GM19193 (cell line): ENCODE measurements around the gene SLC43A2.
A peak's percentile ranks its signal among the peaks of the same experiment; 100 is the strongest.

Experiments used
- POLR2A ChIP-seq: IDR thresholded peaks from 4 replicates; pipeline ENCODE4 v1.6.1; 2011; ENCODE audit not compliant: insufficient read depth, insufficient read length; ENCODE audit errors: extremely low read depth

Gene SLC43A2

GRCh38 chr17:1566505-1567199 is 62.0 kb downstream of the SLC43A2 start:
- TF ChIP-seq POLR2A: peak; percentile 43

GRCh38 chr17:1565877-1566276 is 62.8 kb downstream of the SLC43A2 start:
- TF ChIP-seq POLR2A: no peak

- no peak for TF ChIP-seq POLR2A
These were observed 64.6 kb downstream of the SLC43A2 start for GRCh38 chr17:1563786-1564613.

GRCh38 chr17:1562176-1562643 is 66.4 kb downstream of the SLC43A2 start:
- no peak for TF ChIP-seq POLR2A

GRCh38 chr17:1561420-1562175 is 67.0 kb downstream of the SLC43A2 start:
- TF ChIP-seq POLR2A: no peak

GRCh38 chr17:1560858-1561355 is 67.7 kb downstream of the SLC43A2 start:
- no peak for TF ChIP-seq POLR2A

GRCh38 chr17:1560101-1560857 is 68.4 kb downstream of the SLC43A2 start:
- no peak for TF ChIP-seq POLR2A

- TF ChIP-seq POLR2A: no peak
These were observed 69.3 kb downstream of the SLC43A2 start for GRCh38 chr17:1559047-1560043.

- no peak for TF ChIP-seq POLR2A
These were observed 70.2 kb downstream of the SLC43A2 start for GRCh38 chr17:1558401-1558800.

- TF ChIP-seq POLR2A: no peak
These were observed 71.1 kb downstream of the SLC43A2 start for GRCh38 chr17:1557355-1558095.

GRCh38 chr17:1555651-1556471 is 72.8 kb downstream of the SLC43A2 start:
- no peak for TF ChIP-seq POLR2A
